SK-N-SH (cell line): ENCODE results near the gene ADAMTS10.

Source experiments
- JUND ChIP-seq: IDR thresholded peaks from 2 replicates; pipeline ENCODE4 v1.4.0; 2012
- NFIC ChIP-seq: IDR thresholded peaks from 2 replicates; pipeline ENCODE4 v1.4.0; 2012; ENCODE audit warnings: borderline replicate concordance
- POLR2AphosphoS5 ChIP-seq: IDR thresholded peaks from 2 replicates; pipeline ENCODE4 v1.6.1; 2012; ENCODE audit warnings: low read depth, low read length
- RAD21 ChIP-seq: IDR thresholded peaks from 2 replicates; pipeline ENCODE4 v1.6.1; 2012; ENCODE audit warnings: mild to moderate bottlenecking, low read length
- RCOR1 ChIP-seq: fragments of 150-350 bp; IDR thresholded peaks from 2 replicates; pipeline ENCODE4 v1.6.1; 2017; ENCODE audit warnings: antibody characterized with exemption, low read length
- SIN3A ChIP-seq: IDR thresholded peaks from 2 replicates; pipeline ENCODE4 v1.6.1; 2012; ENCODE audit warnings: low read depth, mild to moderate bottlenecking, low read length, moderate library complexity, borderline replicate concordance
- YY1 ChIP-seq: IDR thresholded peaks from 2 replicates; pipeline ENCODE4 v1.4.0; 2012; ENCODE audit warnings: low read depth, mild to moderate bottlenecking
- TF ChIP-seq, protein P1 (sequence below): IDR thresholded peaks from 2 replicates; pipeline ENCODE4 v1.4.0; 2012; ENCODE audit warnings: low read depth, borderline replicate concordance
- TF ChIP-seq, protein P2 (sequence below): fragments of 200-600 bp; sonication (generic); IDR thresholded peaks from 2 replicates; pipeline ENCODE4 v1.6.1; 2017; ENCODE audit warnings: antibody characterized with exemption, mild to moderate bottlenecking, moderate library complexity
- TF ChIP-seq, protein P3 (sequence below): IDR thresholded peaks from 2 replicates; pipeline ENCODE4 v1.6.1; 2012; ENCODE audit warnings: mild to moderate bottlenecking, low read depth, low read length, moderate library complexity
- TF ChIP-seq, protein P4 (sequence below): fragments of 150-350 bp; IDR thresholded peaks from 2 replicates; pipeline ENCODE4 v1.6.1; 2017; ENCODE audit warnings: antibody characterized with exemption, low read length, low read depth, borderline replicate concordance

DNA sequence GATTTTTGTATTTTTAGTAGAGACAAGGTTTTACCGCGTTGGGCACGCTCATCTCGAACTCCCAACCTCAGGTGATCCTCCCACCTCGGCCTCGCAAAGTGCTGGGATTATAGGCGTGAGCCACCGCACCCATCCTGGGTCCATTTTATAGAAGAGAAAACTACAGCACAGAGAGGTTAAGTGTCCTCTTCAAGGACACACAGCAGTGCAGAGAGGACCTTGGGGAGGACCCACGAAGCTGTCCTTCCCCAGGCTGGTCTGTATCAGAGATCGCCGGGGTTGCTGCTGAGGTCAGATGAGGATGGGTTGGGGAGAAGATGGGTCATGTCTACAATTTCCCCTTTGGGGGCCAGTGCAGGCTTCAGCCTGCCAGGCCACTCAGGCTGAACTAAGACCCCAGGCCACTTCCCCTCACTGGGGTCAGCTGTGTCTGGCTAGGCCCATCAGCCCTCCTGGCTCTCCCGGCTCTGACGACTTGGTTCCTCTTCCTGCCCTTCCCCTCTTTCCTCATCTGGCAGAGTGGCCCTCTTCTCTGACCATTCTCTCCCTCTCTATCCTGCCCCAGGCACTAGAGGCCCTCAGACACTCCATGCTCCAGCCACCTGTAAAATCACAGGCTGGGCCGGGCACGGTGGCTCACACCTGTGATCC lies 42.9 kb downstream of the ADAMTS10 start:
- no peak for TF ChIP-seq NFIC
- TF ChIP-seq, protein P1, sequence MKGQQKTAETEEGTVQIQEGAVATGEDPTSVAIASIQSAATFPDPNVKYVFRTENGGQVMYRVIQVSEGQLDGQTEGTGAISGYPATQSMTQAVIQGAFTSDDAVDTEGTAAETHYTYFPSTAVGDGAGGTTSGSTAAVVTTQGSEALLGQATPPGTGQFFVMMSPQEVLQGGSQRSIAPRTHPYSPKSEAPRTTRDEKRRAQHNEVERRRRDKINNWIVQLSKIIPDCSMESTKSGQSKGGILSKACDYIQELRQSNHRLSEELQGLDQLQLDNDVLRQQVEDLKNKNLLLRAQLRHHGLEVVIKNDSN: no peak
- TF ChIP-seq, protein P2, sequence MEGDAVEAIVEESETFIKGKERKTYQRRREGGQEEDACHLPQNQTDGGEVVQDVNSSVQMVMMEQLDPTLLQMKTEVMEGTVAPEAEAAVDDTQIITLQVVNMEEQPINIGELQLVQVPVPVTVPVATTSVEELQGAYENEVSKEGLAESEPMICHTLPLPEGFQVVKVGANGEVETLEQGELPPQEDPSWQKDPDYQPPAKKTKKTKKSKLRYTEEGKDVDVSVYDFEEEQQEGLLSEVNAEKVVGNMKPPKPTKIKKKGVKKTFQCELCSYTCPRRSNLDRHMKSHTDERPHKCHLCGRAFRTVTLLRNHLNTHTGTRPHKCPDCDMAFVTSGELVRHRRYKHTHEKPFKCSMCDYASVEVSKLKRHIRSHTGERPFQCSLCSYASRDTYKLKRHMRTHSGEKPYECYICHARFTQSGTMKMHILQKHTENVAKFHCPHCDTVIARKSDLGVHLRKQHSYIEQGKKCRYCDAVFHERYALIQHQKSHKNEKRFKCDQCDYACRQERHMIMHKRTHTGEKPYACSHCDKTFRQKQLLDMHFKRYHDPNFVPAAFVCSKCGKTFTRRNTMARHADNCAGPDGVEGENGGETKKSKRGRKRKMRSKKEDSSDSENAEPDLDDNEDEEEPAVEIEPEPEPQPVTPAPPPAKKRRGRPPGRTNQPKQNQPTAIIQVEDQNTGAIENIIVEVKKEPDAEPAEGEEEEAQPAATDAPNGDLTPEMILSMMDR: no peak
- TF ChIP-seq JUND: no peak
- TF ChIP-seq, protein P3, sequence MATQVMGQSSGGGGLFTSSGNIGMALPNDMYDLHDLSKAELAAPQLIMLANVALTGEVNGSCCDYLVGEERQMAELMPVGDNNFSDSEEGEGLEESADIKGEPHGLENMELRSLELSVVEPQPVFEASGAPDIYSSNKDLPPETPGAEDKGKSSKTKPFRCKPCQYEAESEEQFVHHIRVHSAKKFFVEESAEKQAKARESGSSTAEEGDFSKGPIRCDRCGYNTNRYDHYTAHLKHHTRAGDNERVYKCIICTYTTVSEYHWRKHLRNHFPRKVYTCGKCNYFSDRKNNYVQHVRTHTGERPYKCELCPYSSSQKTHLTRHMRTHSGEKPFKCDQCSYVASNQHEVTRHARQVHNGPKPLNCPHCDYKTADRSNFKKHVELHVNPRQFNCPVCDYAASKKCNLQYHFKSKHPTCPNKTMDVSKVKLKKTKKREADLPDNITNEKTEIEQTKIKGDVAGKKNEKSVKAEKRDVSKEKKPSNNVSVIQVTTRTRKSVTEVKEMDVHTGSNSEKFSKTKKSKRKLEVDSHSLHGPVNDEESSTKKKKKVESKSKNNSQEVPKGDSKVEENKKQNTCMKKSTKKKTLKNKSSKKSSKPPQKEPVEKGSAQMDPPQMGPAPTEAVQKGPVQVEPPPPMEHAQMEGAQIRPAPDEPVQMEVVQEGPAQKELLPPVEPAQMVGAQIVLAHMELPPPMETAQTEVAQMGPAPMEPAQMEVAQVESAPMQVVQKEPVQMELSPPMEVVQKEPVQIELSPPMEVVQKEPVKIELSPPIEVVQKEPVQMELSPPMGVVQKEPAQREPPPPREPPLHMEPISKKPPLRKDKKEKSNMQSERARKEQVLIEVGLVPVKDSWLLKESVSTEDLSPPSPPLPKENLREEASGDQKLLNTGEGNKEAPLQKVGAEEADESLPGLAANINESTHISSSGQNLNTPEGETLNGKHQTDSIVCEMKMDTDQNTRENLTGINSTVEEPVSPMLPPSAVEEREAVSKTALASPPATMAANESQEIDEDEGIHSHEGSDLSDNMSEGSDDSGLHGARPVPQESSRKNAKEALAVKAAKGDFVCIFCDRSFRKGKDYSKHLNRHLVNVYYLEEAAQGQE: no peak
- no peak for TF ChIP-seq RCOR1
- TF ChIP-seq, protein P4, sequence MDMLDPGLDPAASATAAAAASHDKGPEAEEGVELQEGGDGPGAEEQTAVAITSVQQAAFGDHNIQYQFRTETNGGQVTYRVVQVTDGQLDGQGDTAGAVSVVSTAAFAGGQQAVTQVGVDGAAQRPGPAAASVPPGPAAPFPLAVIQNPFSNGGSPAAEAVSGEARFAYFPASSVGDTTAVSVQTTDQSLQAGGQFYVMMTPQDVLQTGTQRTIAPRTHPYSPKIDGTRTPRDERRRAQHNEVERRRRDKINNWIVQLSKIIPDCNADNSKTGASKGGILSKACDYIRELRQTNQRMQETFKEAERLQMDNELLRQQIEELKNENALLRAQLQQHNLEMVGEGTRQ: no peak
- TF ChIP-seq RAD21: no peak
- no peak for TF ChIP-seq SIN3A
- no peak for TF ChIP-seq POLR2AphosphoS5
- TF ChIP-seq YY1: no peak
